BLaER1 (cell line): Measurements from ENCODE around the gene KCTD16.

Source experiments
- H3K27ac ChIP-seq: shearing (Covaris generic); formaldehyde crosslinking; 2 replicates; pipeline ENCODE4 v1.8.1; 2022
- H3K27me3 ChIP-seq: shearing (Covaris generic); formaldehyde crosslinking; 2 replicates; pipeline ENCODE4 v1.8.1; 2022
- H3K36me3 ChIP-seq: shearing (Covaris generic); formaldehyde crosslinking; 2 replicates; pipeline ENCODE4 v1.8.1; 2022
- H3K4me1 ChIP-seq: shearing (Covaris generic); formaldehyde crosslinking; 2 replicates; pipeline ENCODE4 v1.8.1; 2022
- H3K4me2 ChIP-seq: shearing (Covaris generic); formaldehyde crosslinking; 2 replicates; pipeline ENCODE4 v1.8.1; 2022
- H3K4me3 ChIP-seq: shearing (Covaris generic); formaldehyde crosslinking; 2 replicates; pipeline ENCODE4 v1.8.1; 2022
- H3K9ac ChIP-seq: shearing (Covaris generic); formaldehyde crosslinking; 2 replicates; pipeline ENCODE4 v1.8.1; 2022
- H3K9me3 ChIP-seq: shearing (Covaris generic); formaldehyde crosslinking; 2 replicates; pipeline ENCODE4 v1.8.1; 2022
- H4K20me1 ChIP-seq: shearing (Covaris generic); formaldehyde crosslinking; 2 replicates; pipeline ENCODE4 v1.8.1; 2022
- Cebpa-rat ChIP-seq: shearing (Covaris generic); IDR thresholded peaks from 2 replicates; pipeline ENCODE4 v1.8.1; 2022

Gene KCTD16

DNA sequence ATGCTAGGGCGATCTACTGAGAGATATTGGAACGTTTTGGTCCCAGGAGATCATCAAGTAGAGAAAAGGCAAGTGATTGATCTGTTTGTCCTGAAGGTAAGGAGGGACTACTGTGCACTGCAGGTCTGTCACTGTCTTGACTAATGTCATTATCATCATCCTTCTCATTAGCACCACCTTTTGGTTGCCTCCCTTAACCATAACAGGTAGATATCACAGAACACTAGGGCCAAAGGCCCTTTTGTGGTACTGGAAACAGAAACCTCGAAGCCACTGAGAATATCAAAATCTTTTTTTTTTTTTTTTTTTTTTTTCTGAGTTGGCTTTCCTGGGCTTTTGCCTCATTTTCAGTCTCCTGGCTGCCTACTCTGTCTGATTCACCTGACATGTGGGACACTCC is 134.0 kb downstream of the KCTD16 start:
- Histone ChIP-seq H3K36me3 (no peaks in the 10 kb centered on the region), H3K9ac (no peak overlapping the region), H3K4me3 (no peak overlapping the region), H3K4me2 (no peak overlapping the region), H3K27ac (no peak overlapping the region), H3K4me1 (no peaks in the 10 kb centered on the region), H3K27me3 (no peaks in the 10 kb centered on the region), H3K9me3 (no peaks in the 10 kb centered on the region), H4K20me1 (no peaks in the 10 kb centered on the region)
- no peak for TF ChIP-seq Cebpa-rat

DNA sequence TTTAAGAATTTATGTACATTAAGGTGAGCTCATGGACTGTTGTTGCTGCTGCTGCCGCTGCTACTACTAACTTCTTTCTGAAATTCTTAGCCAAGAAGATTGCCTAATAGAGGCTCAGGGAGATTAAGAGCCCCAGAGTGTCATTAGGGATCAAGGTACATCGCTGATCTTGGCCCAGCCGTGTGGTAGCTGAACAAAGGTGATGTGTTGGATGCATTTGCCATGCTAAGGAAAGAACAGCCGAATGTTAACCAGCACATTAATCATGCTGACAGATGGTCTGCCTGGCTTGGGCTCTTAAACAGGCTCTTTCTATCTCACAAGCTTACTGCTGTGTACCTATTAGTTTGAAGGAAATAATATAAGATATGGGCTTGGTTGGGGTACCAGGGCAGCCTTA is 137.1 kb downstream of the KCTD16 start:
- Histone ChIP-seq H3K4me2 (no peak overlapping the region), H3K27me3 (no peaks in the 10 kb centered on the region), H3K4me1 (no peaks in the 10 kb centered on the region), H3K9ac (no peak overlapping the region), H3K4me3 (no peak overlapping the region), H3K9me3 (no peaks in the 10 kb centered on the region), H3K27ac (no peak overlapping the region), H3K36me3 (no peaks in the 10 kb centered on the region), H4K20me1 (no peaks in the 10 kb centered on the region)
- TF ChIP-seq Cebpa-rat: no peak

DNA sequence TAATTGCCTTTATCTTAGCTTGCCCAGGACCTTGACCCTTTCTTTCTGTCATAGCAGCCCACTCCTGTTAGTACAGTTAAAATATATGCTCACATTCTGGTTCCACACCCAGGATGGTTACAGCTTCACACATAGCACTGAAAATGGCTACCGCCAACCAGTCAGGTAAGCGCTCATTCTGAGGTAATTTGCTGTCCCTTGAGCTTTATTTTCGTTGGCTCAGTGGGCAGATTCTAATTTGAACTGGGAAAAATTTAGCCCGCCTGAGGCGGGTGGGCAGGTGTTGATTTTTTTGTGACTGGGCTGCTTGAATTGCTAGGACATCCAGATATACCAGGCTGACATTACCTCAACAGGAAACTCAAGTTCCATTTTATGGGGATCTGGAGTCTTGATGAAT is 137.5 kb downstream of the KCTD16 start:
- Histone ChIP-seq H3K27me3 (no peaks in the 10 kb centered on the region), H3K27ac (no peak overlapping the region), H3K9me3 (no peaks in the 10 kb centered on the region), H4K20me1 (no peaks in the 10 kb centered on the region), H3K4me1 (no peaks in the 10 kb centered on the region), H3K4me2 (no peak overlapping the region), H3K4me3 (no peak overlapping the region), H3K36me3 (no peaks in the 10 kb centered on the region), H3K9ac (no peak overlapping the region)
- no peak for TF ChIP-seq Cebpa-rat

DNA sequence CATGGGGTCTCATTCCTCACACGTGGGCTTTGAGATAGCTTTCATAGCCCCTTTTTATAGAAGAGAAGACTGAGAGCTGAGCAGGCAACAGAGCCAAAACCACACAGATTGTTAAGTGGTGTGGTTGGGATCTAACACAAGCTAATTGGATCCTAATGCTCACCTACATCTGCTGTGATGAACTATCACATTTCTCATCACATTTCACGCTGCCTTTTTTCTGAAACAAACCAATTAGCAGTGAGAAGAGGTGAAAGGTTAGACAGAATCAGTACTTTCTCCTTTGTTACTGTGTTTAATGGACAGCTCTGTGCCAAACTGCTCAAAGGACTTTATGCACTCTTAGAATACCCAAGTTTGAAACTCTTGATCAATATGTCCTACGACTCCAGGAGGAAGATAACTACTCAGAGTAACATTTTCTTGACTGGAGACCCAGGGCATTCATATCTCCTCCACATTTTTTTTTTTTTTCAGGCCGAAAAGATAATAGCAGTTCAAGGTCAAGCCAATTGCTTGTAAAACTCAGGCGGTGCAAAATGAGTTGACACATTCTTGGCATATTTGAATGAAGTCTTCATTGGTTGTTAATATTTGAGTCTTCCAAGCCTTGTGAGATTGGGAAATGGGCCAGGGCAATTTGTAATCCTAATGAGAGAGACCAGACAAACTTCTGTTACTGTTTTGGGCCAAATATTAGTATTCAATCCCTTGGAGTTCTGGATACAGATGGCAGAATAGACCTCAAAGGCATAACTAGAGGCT is 138.4 kb downstream of the KCTD16 start:
- Histone ChIP-seq H4K20me1 (no peaks in the 10 kb centered on the region), H3K36me3 (no peaks in the 10 kb centered on the region), H3K27ac (no peak overlapping the region), H3K4me2 (no peak overlapping the region), H3K27me3 (no peaks in the 10 kb centered on the region), H3K9me3 (no peaks in the 10 kb centered on the region), H3K4me1 (no peaks in the 10 kb centered on the region), H3K4me3 (no peak overlapping the region), H3K9ac (no peak overlapping the region)
- no peak for TF ChIP-seq Cebpa-rat

DNA sequence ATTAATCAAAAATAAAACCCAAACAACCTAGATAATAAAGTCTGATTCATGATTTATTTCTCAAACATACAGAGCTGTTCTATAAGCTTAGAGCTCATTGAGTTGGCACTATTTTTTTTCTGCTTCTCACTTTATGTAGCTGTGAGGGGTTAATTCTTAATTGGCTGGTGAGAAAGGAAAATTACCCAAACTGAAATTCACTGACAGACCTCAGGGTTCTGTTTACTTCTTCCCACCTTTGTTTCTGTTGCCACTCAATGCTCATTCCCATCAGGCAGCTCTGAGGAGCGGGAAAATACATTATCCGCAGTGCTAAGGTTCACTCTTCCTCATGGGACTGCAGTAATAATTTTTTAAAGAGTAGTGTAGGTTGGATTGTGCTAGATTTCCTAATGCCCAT is 139.9 kb downstream of the KCTD16 start:
- H3K36me3 ChIP-seq: no peaks in the 10 kb centered on the region
- H3K9me3 ChIP-seq: no peaks in the 10 kb centered on the region
- no peak overlapping the region for H3K4me2 ChIP-seq
- no peak overlapping the region for H3K27ac ChIP-seq
- H3K9ac ChIP-seq: no peak overlapping the region
- no peaks in the 10 kb centered on the region for H4K20me1 ChIP-seq
- no peaks in the 10 kb centered on the region for H3K27me3 ChIP-seq
- TF ChIP-seq Cebpa-rat: no peak
- H3K4me1 ChIP-seq: no peaks in the 10 kb centered on the region
- no peak overlapping the region for H3K4me3 ChIP-seq

DNA sequence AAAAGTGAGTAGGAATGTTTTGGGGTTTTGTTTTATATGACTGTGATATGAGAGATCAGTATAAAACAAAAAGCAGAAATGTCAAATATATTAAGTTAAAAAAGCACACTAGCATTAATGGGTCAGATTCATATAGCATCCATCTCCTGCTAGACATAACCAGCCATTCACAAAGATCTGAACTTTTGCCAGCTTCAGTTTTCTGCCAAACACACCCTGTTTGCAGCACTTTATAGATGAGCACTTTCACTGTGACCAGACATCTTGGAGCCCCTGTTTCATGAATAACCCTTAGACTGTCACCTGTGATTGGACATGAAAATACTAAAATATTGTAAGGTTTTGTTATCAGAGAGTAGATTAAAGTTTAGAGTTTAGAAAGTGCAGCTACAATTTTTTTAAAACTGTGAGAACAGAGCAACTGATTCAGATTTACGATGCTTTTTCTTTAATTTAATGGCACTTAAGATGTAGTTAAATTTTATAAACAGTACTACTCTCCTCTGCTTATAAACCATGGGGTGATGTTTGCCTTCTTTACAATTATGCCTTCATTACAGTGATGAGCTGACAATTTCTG is 142.6 kb downstream of the KCTD16 start:
- Histone ChIP-seq H3K9me3 (no peaks in the 10 kb centered on the region), H3K27me3 (no peaks in the 10 kb centered on the region), H3K9ac (no peak overlapping the region), H3K4me1 (no peaks in the 10 kb centered on the region), H3K27ac (no peak overlapping the region), H4K20me1 (no peaks in the 10 kb centered on the region), H3K4me3 (no peak overlapping the region), H3K4me2 (no peak overlapping the region), H3K36me3 (no peaks in the 10 kb centered on the region)
- TF ChIP-seq Cebpa-rat: no peak

DNA sequence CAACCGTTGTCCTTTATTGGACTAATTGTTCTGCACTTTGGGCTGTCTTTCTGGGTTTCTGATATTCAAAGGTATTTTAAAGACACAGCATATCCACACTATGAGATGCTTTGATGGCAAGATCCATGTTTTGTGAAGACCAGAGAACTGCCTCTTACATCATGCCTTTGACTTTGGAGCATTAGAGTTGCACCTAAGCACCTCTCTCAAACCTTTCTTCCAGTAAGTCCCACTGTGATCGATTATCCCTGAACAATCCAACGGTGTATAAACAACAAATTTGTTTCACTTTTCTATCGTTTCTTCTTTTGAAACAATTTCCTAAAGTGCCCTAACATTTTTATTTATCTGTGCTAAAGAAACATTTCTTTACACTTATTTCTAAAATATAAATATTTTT is 144.4 kb downstream of the KCTD16 start:
- Histone ChIP-seq H3K27ac (no peak overlapping the region), H3K4me2 (no peak overlapping the region), H3K4me3 (no peak overlapping the region), H3K36me3 (no peaks in the 10 kb centered on the region), H3K27me3 (no peaks in the 10 kb centered on the region), H3K4me1 (no peaks in the 10 kb centered on the region), H3K9me3 (no peaks in the 10 kb centered on the region), H3K9ac (no peak overlapping the region), H4K20me1 (no peaks in the 10 kb centered on the region)
- no peak for TF ChIP-seq Cebpa-rat

DNA sequence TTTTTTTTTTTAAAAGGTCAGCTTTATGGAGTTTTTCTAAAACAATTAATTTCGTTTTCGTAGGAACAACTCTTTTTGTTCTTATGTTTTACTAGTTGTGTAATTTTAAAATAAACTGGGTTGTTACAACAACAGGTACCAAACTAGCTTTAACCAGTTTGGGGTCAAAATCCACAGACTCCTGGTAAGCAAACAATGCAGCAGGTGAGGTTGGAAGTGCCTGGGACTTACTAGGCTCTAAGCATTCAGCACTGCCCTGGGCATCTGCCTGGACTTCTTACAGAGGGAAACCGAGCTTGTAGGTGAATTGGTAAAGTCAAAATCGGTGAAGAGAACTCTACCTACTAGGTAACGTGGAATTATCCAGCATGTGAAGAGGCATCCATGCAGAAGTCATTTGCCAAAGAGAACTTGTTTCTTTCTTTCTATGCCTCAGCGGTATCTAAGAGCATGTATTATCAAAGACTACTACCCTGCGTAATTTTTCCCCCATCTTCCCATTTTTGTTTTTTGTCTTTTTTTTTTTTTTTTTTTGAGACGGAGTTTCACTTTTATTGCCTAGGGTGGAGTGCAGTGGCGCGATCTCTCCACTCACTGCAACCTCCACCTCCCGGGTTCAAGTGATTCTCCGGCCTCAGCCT is 145.4 kb downstream of the KCTD16 start:
- Histone ChIP-seq H3K9ac (no peak overlapping the region), H3K4me2 (no peak overlapping the region), H3K4me3 (no peak overlapping the region), H3K36me3 (no peaks in the 10 kb centered on the region), H3K27ac (no peak overlapping the region), H3K27me3 (no peaks in the 10 kb centered on the region), H3K4me1 (no peaks in the 10 kb centered on the region), H3K9me3 (no peaks in the 10 kb centered on the region), H4K20me1 (no peaks in the 10 kb centered on the region)
- TF ChIP-seq Cebpa-rat: no peak

DNA sequence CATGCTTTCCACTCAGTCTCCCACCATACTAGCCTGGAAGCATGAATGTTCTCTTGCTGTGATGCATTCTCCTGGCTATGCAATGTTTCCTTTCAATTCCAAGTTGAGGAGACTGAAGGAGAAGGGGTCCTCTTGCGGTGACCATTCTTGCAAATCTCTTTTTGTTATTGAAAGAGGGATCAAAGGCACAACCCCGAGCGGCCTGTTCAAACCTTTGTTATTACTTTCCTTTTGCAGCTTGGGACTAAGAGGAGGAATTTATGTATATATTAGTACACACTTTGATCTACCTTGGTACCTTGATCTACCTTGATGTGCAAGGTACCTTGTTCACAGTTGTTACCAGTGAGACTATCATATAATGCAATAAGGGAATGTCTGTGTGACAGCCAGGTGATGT is 147.3 kb downstream of the KCTD16 start:
- Histone ChIP-seq H3K4me3 (no peak overlapping the region), H3K9ac (no peak overlapping the region), H3K27me3 (no peaks in the 10 kb centered on the region), H3K4me1 (no peaks in the 10 kb centered on the region), H3K36me3 (no peaks in the 10 kb centered on the region), H4K20me1 (no peaks in the 10 kb centered on the region), H3K27ac (no peak overlapping the region), H3K9me3 (no peaks in the 10 kb centered on the region), H3K4me2 (no peak overlapping the region)
- no peak for TF ChIP-seq Cebpa-rat

DNA sequence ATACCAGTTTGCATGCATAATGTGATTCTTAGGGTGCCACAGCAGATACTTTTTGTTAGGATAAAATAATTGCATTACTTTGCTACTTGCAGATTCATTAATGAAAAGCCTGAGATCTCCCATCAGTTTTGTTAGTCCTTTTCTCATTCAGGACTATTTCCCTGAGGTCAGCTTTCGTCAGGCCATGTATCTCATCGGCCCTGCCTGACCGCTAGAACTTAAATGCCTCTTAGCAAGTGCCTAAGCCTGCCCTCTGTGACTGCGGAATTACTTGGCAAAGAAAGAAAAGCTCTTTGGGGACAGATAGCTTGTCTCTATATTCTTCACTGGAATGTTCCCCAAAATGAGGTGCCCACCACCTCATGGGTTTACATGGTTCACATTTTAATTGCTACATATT is 147.8 kb downstream of the KCTD16 start:
- Histone ChIP-seq H3K9ac (no peak overlapping the region), H3K4me3 (no peak overlapping the region), H3K36me3 (no peaks in the 10 kb centered on the region), H3K27ac (no peak overlapping the region), H4K20me1 (no peaks in the 10 kb centered on the region), H3K27me3 (no peaks in the 10 kb centered on the region), H3K4me1 (no peaks in the 10 kb centered on the region), H3K4me2 (no peak overlapping the region), H3K9me3 (no peaks in the 10 kb centered on the region)
- TF ChIP-seq Cebpa-rat: no peak
